Thyroid gland (tissue), 4 donors: Measurements from ENCODE around the gene SLCO3A1. TPM values are rescaled to one million over a fixed set of nuclear protein-coding genes. Genes with fewer than 3 reads are reported as not detected.
"Not testable (repeated sequence)": the region's sequence is repeated elsewhere in the genome, so short reads cannot be mapped to it uniquely, and the experiment has no call there.

Experiments used
- DNase-seq, 2 donors: peaks; one replicate each; pipeline ENCODE4 v3.0.0-alpha.2; 2019
- H3K27ac ChIP-seq, 3 donors: fragments of 200-600 bp; sonication (generic); 1 replicate in 2 of 3; 2 replicates in 1 of 3; pipeline ENCODE4 v1.5.1; 2016 to 2019; ENCODE audit warnings: mild to moderate bottlenecking in 1 of 3, moderate library complexity in 1 of 3
- H3K27me3 ChIP-seq: fragments of 200-600 bp; sonication (generic); one replicate; pipeline ENCODE4 v1.5.1; 2019
- H3K36me3 ChIP-seq, 2 donors: fragments of 200-600 bp; sonication (generic); one replicate each; pipeline ENCODE4 v1.5.1; 2016 to 2019
- H3K4me1 ChIP-seq, 2 donors: fragments of 200-600 bp; sonication (generic); one replicate each; pipeline ENCODE4 v1.5.1; 2017 to 2019
- H3K4me3 ChIP-seq, 3 donors: fragments of 200-600 bp; sonication (generic); replicated peaks in 1 of 3; 1 replicate in 2 of 3; 2 replicates in 1 of 3; pipeline ENCODE4 v1.5.1; 2016; ENCODE audit warnings: mild to moderate bottlenecking in 1 of 3
- H3K9me3 ChIP-seq: fragments of 200-600 bp; sonication (generic); one replicate; pipeline ENCODE4 v1.5.1; 2017
- POLR2A ChIP-seq, 2 donors: fragments of 450-650 bp; IDR thresholded peaks; one replicate each; pipeline ENCODE4 v1.6.1; 2017; ENCODE audit warnings: antibody characterized with exemption in 2 of 2, mild to moderate bottlenecking in 2 of 2, moderate library complexity in 1 of 2
- WGBS, 2 donors: methylation state at CpG; one replicate each; pipeline ENCODE4 v1.1.5; 2017; 5-methylcytosine and 5-hydroxymethylcytosine counted together
- intact Hi-C: fragments of 100-400 bp; cut with DNase I; formaldehyde crosslinking; loops from one replicate; pipeline ENCODE4 v1.15.1; 2023
- total RNA-seq, 4 donors: library from RNA; depleted of rRNA; stranded (reverse); fragments of >200 nt; gene quantifications; one replicate each; pipeline ENCODE4 v1.2.3, GENCODE V29; 2016
- TF ChIP-seq, protein P1 (sequence below), 6 experiments: fragments of 200-600 bp in 3 of 6; fragments of 450-650 bp in 3 of 6; sonication (generic) in 3 of 6; IDR thresholded peaks; one replicate each; pipeline ENCODE4 v1.5.1; 2016 to 2019; ENCODE audit warnings: antibody characterized with exemption in 6 of 6, mild to moderate bottlenecking in 2 of 6, inconsistent platforms in 1 of 6, moderate library complexity in 1 of 6

Gene SLCO3A1
- total RNA-seq, 4 donors from 2014 or later: 23.3 to 31.4 (median 28.0) TPM

DNA sequence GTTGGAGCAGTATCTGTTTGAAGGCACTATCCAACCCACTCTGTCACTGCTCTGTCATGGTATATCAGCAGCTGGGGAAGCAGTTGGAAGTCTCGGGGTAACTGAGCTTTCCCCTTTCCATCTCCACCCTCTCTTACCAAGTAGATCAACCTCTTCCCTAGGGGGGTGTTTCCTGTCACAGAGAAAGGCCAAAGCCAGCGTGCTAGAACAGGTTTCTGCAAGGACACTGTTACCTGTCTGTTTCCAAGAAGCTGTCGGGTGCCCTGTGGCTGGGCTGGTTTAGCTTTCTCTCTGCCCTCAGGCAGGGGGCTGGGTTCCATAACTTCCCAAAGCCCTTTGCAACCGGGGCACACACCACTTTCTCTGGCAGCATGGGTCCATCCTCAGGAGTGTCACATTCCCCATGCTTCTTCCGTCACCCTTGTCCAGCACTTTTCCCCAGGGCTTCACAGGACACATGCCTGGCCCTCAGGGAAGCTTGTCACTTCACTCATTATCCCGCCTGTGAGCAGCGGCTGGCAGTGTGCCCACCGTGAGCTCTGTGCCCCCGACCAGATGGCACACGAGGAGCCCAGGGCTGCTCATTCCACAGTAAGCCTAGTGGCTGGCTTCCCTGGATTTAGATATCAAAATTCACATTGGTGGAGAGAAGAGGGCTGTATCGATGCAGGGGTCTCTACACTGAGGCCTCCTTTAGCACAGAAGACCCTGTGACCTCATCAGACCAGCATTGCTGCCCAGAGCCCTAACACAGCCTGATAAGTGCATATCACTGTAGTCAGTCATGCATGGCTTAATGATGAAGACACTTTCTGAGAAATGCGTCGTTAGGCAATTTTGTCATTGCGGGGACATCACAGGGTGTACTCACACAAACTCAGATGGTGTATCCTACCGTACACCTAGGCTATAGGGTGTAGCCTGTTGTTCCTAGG lies 205.8 kb downstream of the SLCO3A1 start:
- H3K27ac ChIP-seq: no peak overlapping the region
- H3K36me3 ChIP-seq: no peaks in the 10 kb centered on the region
- no peak for TF ChIP-seq POLR2A (IDR thresholded peaks at IDR 0.05)
- TF ChIP-seq, protein P1, sequence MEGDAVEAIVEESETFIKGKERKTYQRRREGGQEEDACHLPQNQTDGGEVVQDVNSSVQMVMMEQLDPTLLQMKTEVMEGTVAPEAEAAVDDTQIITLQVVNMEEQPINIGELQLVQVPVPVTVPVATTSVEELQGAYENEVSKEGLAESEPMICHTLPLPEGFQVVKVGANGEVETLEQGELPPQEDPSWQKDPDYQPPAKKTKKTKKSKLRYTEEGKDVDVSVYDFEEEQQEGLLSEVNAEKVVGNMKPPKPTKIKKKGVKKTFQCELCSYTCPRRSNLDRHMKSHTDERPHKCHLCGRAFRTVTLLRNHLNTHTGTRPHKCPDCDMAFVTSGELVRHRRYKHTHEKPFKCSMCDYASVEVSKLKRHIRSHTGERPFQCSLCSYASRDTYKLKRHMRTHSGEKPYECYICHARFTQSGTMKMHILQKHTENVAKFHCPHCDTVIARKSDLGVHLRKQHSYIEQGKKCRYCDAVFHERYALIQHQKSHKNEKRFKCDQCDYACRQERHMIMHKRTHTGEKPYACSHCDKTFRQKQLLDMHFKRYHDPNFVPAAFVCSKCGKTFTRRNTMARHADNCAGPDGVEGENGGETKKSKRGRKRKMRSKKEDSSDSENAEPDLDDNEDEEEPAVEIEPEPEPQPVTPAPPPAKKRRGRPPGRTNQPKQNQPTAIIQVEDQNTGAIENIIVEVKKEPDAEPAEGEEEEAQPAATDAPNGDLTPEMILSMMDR (IDR thresholded peaks at IDR 0.05): no peak
- no peak overlapping the region for H3K4me3 ChIP-seq
- H3K27me3 ChIP-seq: no peaks in the 10 kb centered on the region
- no peaks in the 10 kb centered on the region for H3K9me3 ChIP-seq
- intact Hi-C loops: no loop called here
- no peak for DNase-seq
- WGBS, 2 donors: 88 to 91% methylated on average over 15 of the region's 15 CpGs
- no peaks in the 10 kb centered on the region for H3K4me1 ChIP-seq

GRCh38 chr15:92059971-92060311 lies 206.4 kb downstream of the SLCO3A1 start:
- H3K4me3 ChIP-seq, DNase-seq, H3K27me3 ChIP-seq, H3K36me3 ChIP-seq, H3K27ac ChIP-seq, intact Hi-C loops, H3K9me3 ChIP-seq, H3K4me1 ChIP-seq: not testable (repeated sequence)
- WGBS, 2 donors: 70 to 75% methylated on average over 3 of the region's 3 CpGs

GRCh38 chr15:92061511-92062195 lies 208.1 kb downstream of the SLCO3A1 start:
- Histone ChIP-seq H3K4me1 (no peaks in the 10 kb centered on the region), H3K9me3 (no peaks in the 10 kb centered on the region), H3K27ac (no peak overlapping the region), H3K27me3 (no peaks in the 10 kb centered on the region), H3K4me3 (no peak overlapping the region), H3K36me3 (no peaks in the 10 kb centered on the region)
- TF ChIP-seq POLR2A (IDR thresholded peaks at IDR 0.05): no peak
- TF ChIP-seq, protein P1 (IDR thresholded peaks at IDR 0.05): no peak
- 92 to 95% methylated on average over 6 to 7 of the region's 7 CpGs for WGBS, 2 donors
- intact Hi-C loops: no loop called here
- no peak for DNase-seq

DNA sequence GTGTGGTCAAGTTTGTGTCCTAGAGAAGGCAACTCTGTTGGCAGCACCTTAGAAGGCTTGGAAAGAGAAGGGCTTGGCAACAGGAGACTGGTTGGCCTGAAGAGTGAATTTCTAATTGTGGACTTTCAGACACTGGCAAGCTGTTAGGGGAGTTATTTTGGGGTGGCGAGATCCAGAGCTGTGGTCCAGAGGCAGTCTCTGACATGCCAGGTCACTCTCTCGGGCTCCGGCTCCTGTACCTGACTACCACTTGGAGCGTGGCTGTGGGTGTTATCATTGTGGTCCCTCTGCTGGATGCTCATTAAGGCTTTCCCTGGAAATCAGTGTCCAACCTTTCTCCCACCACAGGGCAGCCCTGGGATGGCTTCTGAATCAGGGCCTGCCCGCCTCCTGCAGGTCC lies 209.0 kb downstream of the SLCO3A1 start:
- H3K9me3 ChIP-seq: no peaks in the 10 kb centered on the region
- WGBS, 2 donors: 96 to 98% methylated on average over 5 of the region's 5 CpGs
- H3K4me3 ChIP-seq: no peak overlapping the region
- TF ChIP-seq POLR2A (IDR thresholded peaks at IDR 0.05): no peak
- TF ChIP-seq, protein P1 (IDR thresholded peaks at IDR 0.05): no peak
- no peaks in the 10 kb centered on the region for H3K27me3 ChIP-seq
- intact Hi-C loops: no loop called here
- H3K27ac ChIP-seq: no peak overlapping the region
- H3K36me3 ChIP-seq: no peaks in the 10 kb centered on the region
- H3K4me1 ChIP-seq: no peaks in the 10 kb centered on the region
- no peak for DNase-seq

DNA sequence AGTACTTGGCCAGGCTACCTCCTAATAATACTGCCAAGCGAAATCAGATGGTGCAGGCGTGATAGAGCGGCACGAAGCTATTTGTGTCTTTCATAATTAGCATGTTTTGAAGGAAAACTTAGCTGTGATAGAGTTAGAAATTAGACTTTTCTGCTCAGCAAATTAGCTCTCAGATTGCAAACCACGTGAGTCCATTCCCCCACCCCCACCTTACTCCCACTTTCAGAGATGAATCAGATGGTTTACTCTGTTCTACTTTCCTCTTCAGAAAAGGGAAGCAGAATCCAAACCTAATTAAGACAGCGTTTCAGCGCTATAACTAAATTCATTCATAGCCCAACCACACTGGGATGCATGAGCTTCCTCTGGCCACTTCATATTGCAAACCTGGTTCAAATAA lies 214.6 kb downstream of the SLCO3A1 start:
- H3K4me3 ChIP-seq: no peak overlapping the region
- 87 to 91% methylated on average over 7 of the region's 7 CpGs for WGBS, 2 donors
- intact Hi-C loops: no loop called here
- no peak for TF ChIP-seq POLR2A (IDR thresholded peaks at IDR 0.05)
- TF ChIP-seq, protein P1 (IDR thresholded peaks at IDR 0.05): no peak
- no peaks in the 10 kb centered on the region for H3K9me3 ChIP-seq
- no peaks in the 10 kb centered on the region for H3K27me3 ChIP-seq
- H3K4me1 ChIP-seq: peaks cover 0 to 19% of the 10 kb centered on the region in 2 donors
- H3K36me3 ChIP-seq: no peaks in the 10 kb centered on the region
- no peak overlapping the region for H3K27ac ChIP-seq
- no peak for DNase-seq
